ENCODE measurements around the gene ZNF337.
"Not testable (repeated sequence)": the region's sequence is repeated elsewhere in the genome, so short reads cannot be mapped to it uniquely, and the experiment has no call there.

Gene ZNF337

GRCh38 chr20:25672659-25673235 lies 23.9 kb downstream of the ZNF337 start:
- in situ Hi-C loops (cut with HindIII; ENCODE audit: low pct_ligation_motif_present, low sequenced_read_pairs), result no loop called here
- no peak for DNase-seq
- no peak overlapping the region for H3K27ac ChIP-seq

GRCh38 chr20:25669826-25670422 lies 26.7 kb downstream of the ZNF337 start:
- H3K27me3 ChIP-seq (replicated peaks), result no peaks in the 10 kb centered on the region
- TF ChIP-seq, protein P1, sequence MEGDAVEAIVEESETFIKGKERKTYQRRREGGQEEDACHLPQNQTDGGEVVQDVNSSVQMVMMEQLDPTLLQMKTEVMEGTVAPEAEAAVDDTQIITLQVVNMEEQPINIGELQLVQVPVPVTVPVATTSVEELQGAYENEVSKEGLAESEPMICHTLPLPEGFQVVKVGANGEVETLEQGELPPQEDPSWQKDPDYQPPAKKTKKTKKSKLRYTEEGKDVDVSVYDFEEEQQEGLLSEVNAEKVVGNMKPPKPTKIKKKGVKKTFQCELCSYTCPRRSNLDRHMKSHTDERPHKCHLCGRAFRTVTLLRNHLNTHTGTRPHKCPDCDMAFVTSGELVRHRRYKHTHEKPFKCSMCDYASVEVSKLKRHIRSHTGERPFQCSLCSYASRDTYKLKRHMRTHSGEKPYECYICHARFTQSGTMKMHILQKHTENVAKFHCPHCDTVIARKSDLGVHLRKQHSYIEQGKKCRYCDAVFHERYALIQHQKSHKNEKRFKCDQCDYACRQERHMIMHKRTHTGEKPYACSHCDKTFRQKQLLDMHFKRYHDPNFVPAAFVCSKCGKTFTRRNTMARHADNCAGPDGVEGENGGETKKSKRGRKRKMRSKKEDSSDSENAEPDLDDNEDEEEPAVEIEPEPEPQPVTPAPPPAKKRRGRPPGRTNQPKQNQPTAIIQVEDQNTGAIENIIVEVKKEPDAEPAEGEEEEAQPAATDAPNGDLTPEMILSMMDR (IDR thresholded peaks at IDR 0.05; ENCODE audit: low read depth, low read length, missing control alignments), result peak; percentile 52
- peaks cover 20% of the 10 kb centered on the region for H3K36me3 ChIP-seq (replicated peaks)
- peak; percentile 15 for DNase-seq
- in situ Hi-C loops (cut with HindIII; ENCODE audit: low pct_ligation_motif_present, low sequenced_read_pairs), result no loop called here
- no peak overlapping the region for H3K4me3 ChIP-seq (ENCODE audit: low read depth, low read length)
- no peak overlapping the region for H3K27ac ChIP-seq

More at GRCh38 chr20:25672659-25673235, 23.9 kb downstream of the ZNF337 start:
- H3K36me3 ChIP-seq (replicated peaks), result peaks cover 47% of the 10 kb centered on the region
- TF ChIP-seq, protein P1 (IDR thresholded peaks at IDR 0.05; ENCODE audit: low read depth, low read length, missing control alignments), result no peak
- H3K27me3 ChIP-seq (replicated peaks), result no peaks in the 10 kb centered on the region
- H3K4me3 ChIP-seq (ENCODE audit: low read depth, low read length), result no peak overlapping the region

DNA sequence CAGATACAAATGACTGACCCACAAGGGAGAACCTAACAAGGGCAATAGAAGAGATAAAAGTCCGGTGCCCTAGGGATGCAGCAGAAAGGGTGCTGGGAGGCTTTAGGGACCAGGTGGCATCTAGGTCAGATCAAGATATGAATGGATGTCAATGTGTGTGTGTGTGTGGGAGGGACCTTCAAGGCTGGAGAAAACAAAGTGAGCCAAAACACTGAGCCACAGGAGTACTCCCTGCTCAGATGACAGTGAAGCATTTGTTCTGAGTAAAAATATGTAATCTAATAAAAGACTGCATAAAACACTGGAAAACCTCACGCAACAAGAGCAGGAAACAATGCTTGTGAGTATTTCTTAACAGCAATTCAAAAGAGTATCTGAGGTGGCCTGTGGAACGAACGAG lies 28.2 kb downstream of the ZNF337 start:
- Histone ChIP-seq H3K4me3 (ENCODE audit: low read depth, low read length) (no peak overlapping the region), H3K27me3 (replicated peaks) (no peaks in the 10 kb centered on the region), H3K27ac (no peak overlapping the region), H3K36me3 (replicated peaks) (peaks cover 5% of the 10 kb centered on the region)
- in situ Hi-C loops (cut with HindIII; ENCODE audit: low pct_ligation_motif_present, low sequenced_read_pairs), result no loop called here
- DNase-seq, result no peak
- TF ChIP-seq, protein P1 (IDR thresholded peaks at IDR 0.05; ENCODE audit: low read depth, low read length, missing control alignments), result no peak

DNA sequence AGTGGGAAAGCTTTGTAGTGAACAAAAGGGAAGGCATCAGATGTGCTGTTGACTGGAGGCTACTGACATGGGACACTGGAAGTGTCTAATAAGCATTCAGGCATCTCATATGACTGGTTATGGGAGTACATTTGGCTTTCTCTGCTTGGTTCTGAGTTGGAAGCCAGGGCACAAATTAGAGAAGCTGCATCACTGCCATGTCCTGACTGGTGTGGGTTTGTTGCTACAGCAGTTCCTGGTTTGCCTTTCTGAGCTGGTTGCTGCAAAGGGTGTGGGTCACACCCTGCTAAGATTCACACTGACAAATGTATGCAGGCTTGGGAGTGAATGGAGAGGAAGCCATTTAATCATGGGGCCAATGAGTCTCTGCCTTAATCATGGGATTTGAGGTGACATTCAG lies 36.7 kb downstream of the ZNF337 start:
- H3K4me3 ChIP-seq (ENCODE audit: low read depth, low read length), result no peak overlapping the region

GRCh38 chr20:25654487-25654886 lies 42.2 kb downstream of the ZNF337 start:
- in situ Hi-C loops (cut with HindIII; ENCODE audit: low pct_ligation_motif_present, low sequenced_read_pairs), result no loop called here
- Histone ChIP-seq H3K27me3 (replicated peaks) (no peaks in the 10 kb centered on the region), H3K4me3 (ENCODE audit: low read depth, low read length) (no peak overlapping the region), H3K27ac (no peak overlapping the region), H3K36me3 (replicated peaks) (no peaks in the 10 kb centered on the region)
- no peak for DNase-seq
- TF ChIP-seq, protein P1 (IDR thresholded peaks at IDR 0.05; ENCODE audit: low read depth, low read length, missing control alignments), result no peak

More for the DNA sequence above, 36.7 kb downstream of the ZNF337 start:
- DNase-seq, result no peak
- no peaks in the 10 kb centered on the region for H3K36me3 ChIP-seq (replicated peaks)
- TF ChIP-seq, protein P1 (IDR thresholded peaks at IDR 0.05; ENCODE audit: low read depth, low read length, missing control alignments), result no peak
- H3K27ac ChIP-seq, result no peak overlapping the region
- in situ Hi-C loops (cut with HindIII; ENCODE audit: low pct_ligation_motif_present, low sequenced_read_pairs), result no loop called here
- H3K27me3 ChIP-seq (replicated peaks), result no peaks in the 10 kb centered on the region

DNA sequence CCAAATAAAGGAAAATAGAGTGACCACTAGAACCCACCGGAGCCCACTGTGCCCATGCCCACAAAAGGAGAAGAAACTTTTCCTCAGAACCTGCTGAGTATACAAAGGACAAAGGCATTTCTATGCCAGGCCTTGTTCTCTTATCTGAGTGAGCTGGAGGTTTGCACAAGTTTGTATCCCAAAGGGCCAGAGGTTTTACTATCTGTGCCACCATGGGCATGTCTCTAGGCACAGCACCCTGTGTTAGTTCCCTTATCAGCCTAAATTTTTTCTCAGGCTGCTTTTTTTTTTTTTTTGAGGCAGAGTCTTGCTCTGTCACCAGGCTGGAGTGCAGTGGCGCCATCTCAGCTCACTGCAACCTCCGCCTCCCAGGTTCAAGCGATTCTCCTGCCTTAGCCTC lies 43.8 kb downstream of the ZNF337 start:
- in situ Hi-C loops (cut with HindIII; ENCODE audit: low pct_ligation_motif_present, low sequenced_read_pairs); DNase-seq; H3K36me3 ChIP-seq (replicated peaks): not testable (repeated sequence)

More for the DNA sequence above, 43.8 kb downstream of the ZNF337 start:
- H3K27me3 ChIP-seq (replicated peaks); H3K4me3 ChIP-seq (ENCODE audit: low read depth, low read length); H3K27ac ChIP-seq: not testable (repeated sequence)

Data from brain microvascular endothelial cell (primary cell).